H1 (cell line): ENCODE measurements around the gene SGPP2. TPM values are rescaled to one million over a fixed set of nuclear protein-coding genes. Genes with fewer than 3 reads are reported as not detected.
A peak's percentile ranks its signal among the peaks of the same experiment; 100 is the strongest.

Source experiments
- CTCF ChIA-PET: fragments of 300-600 bp; sonication (Branson Sonifier 250); formaldehyde crosslinking; loops from one replicate; lab custom pipeline; 2021; ENCODE audit not compliant: partially characterized antibody; lab: Charles Lee
- POLR2A ChIA-PET: fragments of 300-600 bp; sonication (Branson Sonifier 250); formaldehyde crosslinking; loops from one replicate; lab custom pipeline; 2021; ENCODE audit warnings: inconsistent platforms; ENCODE audit not compliant: partially characterized antibody; lab: Charles Lee
- DNase-seq, 2 experiments: peaks; one replicate each; pipeline versions ENCODE4 v3.0.0 to v3.0.0-alpha.2; 2010 to 2022; ENCODE audit warnings: low spot score in 2 of 2, low read depth in 1 of 2, mixed read lengths in 1 of 2
- FAIRE-seq: peaks from 2 replicates; lab custom pipeline; 2011; peaks lifted over from hg19 to GRCh38; lab: Jason Lieb, UNC
- H2AFZ ChIP-seq: 2 replicates; pipeline ENCODE4 v1.8.1; 2012; ENCODE audit warnings: low read length, inconsistent platforms
- H2AK5ac ChIP-seq: 2 replicates; pipeline ENCODE4 v1.6.1; 2013; ENCODE audit warnings: low read depth, low read length
- H2BK120ac ChIP-seq: replicated peaks from 2 replicates; pipeline ENCODE3; 2013; ENCODE audit warnings: low read depth, low read length, inconsistent platforms
- H2BK12ac ChIP-seq: 2 replicates; pipeline ENCODE4 v1.6.1; 2013; ENCODE audit warnings: low read depth, low read length
- H2BK15ac ChIP-seq: 2 replicates; pipeline ENCODE4 v1.6.1; 2013; ENCODE audit warnings: low read length
- H2BK20ac ChIP-seq: 2 replicates; pipeline ENCODE4 v1.6.1; 2013; ENCODE audit warnings: low read length
- H2BK5ac ChIP-seq: 2 replicates; pipeline ENCODE4 v1.6.1; 2013; ENCODE audit warnings: low read depth, low read length
- H3K14ac ChIP-seq: 2 replicates; pipeline ENCODE4 v1.6.1; 2013; ENCODE audit warnings: inconsistent platforms; ENCODE audit not compliant: insufficient read length
- H3K18ac ChIP-seq: 2 replicates; pipeline ENCODE4 v1.6.1; 2013; ENCODE audit warnings: low read length; ENCODE audit errors: extremely low read depth
- H3K23ac ChIP-seq: 2 replicates; pipeline ENCODE4 v1.6.1; 2013; ENCODE audit warnings: inconsistent platforms; ENCODE audit not compliant: insufficient read length
- H3K23me2 ChIP-seq: 2 replicates; pipeline ENCODE4 v1.6.1; 2013; ENCODE audit warnings: low read depth, low read length
- H3K27ac ChIP-seq: 2 replicates; pipeline ENCODE4 v1.6.1; 2011; ENCODE audit warnings: low read depth, low read length, inconsistent platforms
- H3K27me3 ChIP-seq, 4 experiments: replicated peaks in 1 of 4; 1 replicate in 1 of 4; 2 replicates in 3 of 4; pipeline versions ENCODE4 v1.6.1 to v1.8.1; 2011 to 2013; ENCODE audit warnings: low read length in 3 of 4, mild to moderate bottlenecking in 3 of 4, inconsistent platforms in 2 of 4, mixed read lengths in 2 of 4, moderate library complexity in 1 of 4; ENCODE audit not compliant: control insufficient read depth in 3 of 4, insufficient read depth in 3 of 4; ENCODE audit errors: extremely low read depth in 1 of 4
- H3K36me3 ChIP-seq, 4 experiments: 2 replicates each; pipeline versions ENCODE4 v1.6.1 to v1.8.1; 2011 to 2013; ENCODE audit warnings: mild to moderate bottlenecking in 4 of 4, low read length in 3 of 4, moderate library complexity in 2 of 4, control low read depth in 1 of 4, inconsistent platforms in 1 of 4; ENCODE audit not compliant: insufficient read depth in 4 of 4, control insufficient read depth in 2 of 4
- H3K4ac ChIP-seq: replicated peaks from 2 replicates; pipeline ENCODE3; 2013; ENCODE audit warnings: low read length, low read depth, mixed read lengths, inconsistent platforms; ENCODE audit not compliant: insufficient read length
- H3K4me1 ChIP-seq, 4 experiments: replicated peaks in 1 of 4; 1 replicate in 1 of 4; 2 replicates in 3 of 4; pipeline versions ENCODE4 v1.6.1 to v1.8.1; 2011 to 2013; ENCODE audit warnings: low read length in 3 of 4, inconsistent platforms in 2 of 4, mixed read lengths in 1 of 4; ENCODE audit not compliant: insufficient read depth in 4 of 4, control insufficient read depth in 3 of 4
- H3K4me2 ChIP-seq, 2 experiments: 2 replicates each; pipeline versions ENCODE4 v1.6.1 to v1.8.1; 2011 to 2013; ENCODE audit warnings: low read depth in 2 of 2, low read length in 2 of 2, control low read depth in 1 of 2, inconsistent platforms in 1 of 2, mild to moderate bottlenecking in 1 of 2; ENCODE audit not compliant: insufficient read depth in 1 of 2
- H3K4me3 ChIP-seq, 4 experiments: fragments of 200-600, 300-600 bp in 1 of 4; sonication (generic), shearing (Covaris generic), sonication (Bioruptor Twin) in 1 of 4; 2 replicates each; pipeline versions ENCODE4 v1.5.1 to v1.8.1; 2011 to 2016; ENCODE audit warnings: low read length in 4 of 4, low read depth in 3 of 4, control low read depth in 2 of 4, inconsistent platforms in 2 of 4, mild to moderate bottlenecking in 2 of 4, mixed read lengths in 1 of 4, moderate library complexity in 1 of 4; ENCODE audit not compliant: insufficient read depth in 2 of 4; ENCODE audit errors: extremely low read depth in 1 of 4
- H3K56ac ChIP-seq: replicated peaks from 2 replicates; pipeline ENCODE3; 2013; ENCODE audit warnings: low read depth, mild to moderate bottlenecking, mixed read lengths, low read length, inconsistent platforms; ENCODE audit not compliant: insufficient read length
- H3K79me1 ChIP-seq: 2 replicates; pipeline ENCODE4 v1.6.1; 2013; ENCODE audit warnings: low read depth, low read length, control low read depth
- H3K79me2 ChIP-seq, 2 experiments: 2 replicates each; pipeline versions ENCODE4 v1.6.1 to v1.8.1; 2012 to 2013; ENCODE audit warnings: low read length in 2 of 2, mild to moderate bottlenecking in 2 of 2, inconsistent platforms in 1 of 2; ENCODE audit not compliant: insufficient read depth in 2 of 2, control insufficient read depth in 1 of 2
- H3K9ac ChIP-seq, 4 experiments: replicated peaks in 1 of 4; 1 replicate in 1 of 4; 2 replicates in 3 of 4; pipeline versions ENCODE4 v1.6.1 to v1.8.1; 2011 to 2013; ENCODE audit warnings: low read depth in 3 of 4, low read length in 3 of 4, control low read depth in 2 of 4, mild to moderate bottlenecking in 2 of 4, moderate library complexity in 2 of 4, inconsistent platforms in 1 of 4; ENCODE audit errors: extremely low read depth in 1 of 4
- H3K9me3 ChIP-seq, 2 experiments: 2 replicates each; pipeline versions ENCODE4 v1.6.1 to v1.8.1; 2012 to 2013; ENCODE audit warnings: mild to moderate bottlenecking in 2 of 2, moderate library complexity in 2 of 2, control low read depth in 1 of 2, inconsistent platforms in 1 of 2, low read depth in 1 of 2, low read length in 1 of 2, mixed read lengths in 1 of 2; ENCODE audit not compliant: insufficient read depth in 2 of 2
- H4K20me1 ChIP-seq, 2 experiments: replicated peaks in 1 of 2; 2 replicates each; pipeline versions ENCODE3 to v1.8.1; 2011 to 2013; ENCODE audit warnings: inconsistent platforms in 2 of 2, low read length in 2 of 2, mild to moderate bottlenecking in 1 of 2; ENCODE audit not compliant: insufficient read depth in 2 of 2, control insufficient read depth in 1 of 2
- H4K5ac ChIP-seq: 2 replicates; pipeline ENCODE4 v1.6.1; 2013; ENCODE audit warnings: low read length, low read depth, mixed read lengths, inconsistent platforms; ENCODE audit not compliant: insufficient read length
- H4K8ac ChIP-seq: 2 replicates; pipeline ENCODE4 v1.8.0; 2013; ENCODE audit warnings: mild to moderate bottlenecking, moderate library complexity, low read length, inconsistent platforms; ENCODE audit not compliant: insufficient read depth; ENCODE audit errors: extremely low read depth
- H4K91ac ChIP-seq: replicated peaks from 2 replicates; pipeline ENCODE3; 2013; ENCODE audit warnings: low read length, mixed read lengths, inconsistent platforms; ENCODE audit not compliant: insufficient read length
- CBX5 ChIP-seq: fragments of 300-800, 300-1000 bp; sonication (generic); IDR thresholded peaks from 2 replicates; pipeline ENCODE4 v1.7.1; 2016; ENCODE audit warnings: antibody characterized with exemption, low read length, low read depth
- RFX5 ChIP-seq: IDR thresholded peaks from 2 replicates; pipeline ENCODE4 v1.6.1; 2011; ENCODE audit warnings: low read depth, low read length, improper control_type of control experiment, borderline replicate concordance
- WGBS, 2 experiments: shearing (Covaris generic) in 1 of 2; methylation state at CpG; one replicate each; pipeline versions ENCODE4 v1.1.6 to v1.1.7; 2013 to 2015; ENCODE audit warnings: low lambda C conversion rate in 2 of 2, mixed read lengths in 2 of 2, inconsistent platforms in 1 of 2, low coverage in 1 of 2, missing lambda C conversion rate in 1 of 2; ENCODE audit not compliant: insufficient replicate concordance in 2 of 2, insufficient coverage in 1 of 2, insufficient read length in 1 of 2; ENCODE audit errors: extremely low coverage in 1 of 2, missing lambda C conversion rate in 1 of 2; 5-methylcytosine and 5-hydroxymethylcytosine counted together
- polyA plus RNA-seq, 7 experiments: library from polyadenylated mRNA; depleted of rRNA in 3 of 7; stranded (reverse) in 5 of 7; unstranded in 2 of 7; fragments of >200 nt in 5 of 7; fragments of 200-250 nt in 2 of 7; gene quantifications; 1 replicate in 5 of 7; 2 replicates in 1 of 7; 4 replicates in 1 of 7; pipeline versions ENCODE4 v1.2.1 to v1.2.3, GENCODE V29; 2011 to 2013; ENCODE audit warnings: missing spikeins in 2 of 7, mixed read lengths in 2 of 7
- total RNA-seq: library from RNA; stranded (reverse); fragmentation: NEBNext Ultra II Directional; extraction: Animal tissue kit (Norgen Biotek cat#: 25700); gene quantifications from 2 replicates; pipeline ENCODE4 v1.2.1, GENCODE V29; 2021
- TF ChIP-seq, protein P1 (sequence below): IDR thresholded peaks from 2 replicates; pipeline ENCODE4 v1.6.1; 2011; ENCODE audit warnings: low read length, improper control_type of control experiment
- TF ChIP-seq, protein P2 (sequence below): IDR thresholded peaks from 2 replicates; pipeline ENCODE4 v1.6.1; 2012; ENCODE audit warnings: low read length, inconsistent platforms

SGPP2 gene
- total and polyA plus RNA-seq, 2 of the 8 experiments (the other 6 are each of a cell fraction or from before 2014, with no cell fraction given), result 0.29 TPM; not detected in 1

DNA sequence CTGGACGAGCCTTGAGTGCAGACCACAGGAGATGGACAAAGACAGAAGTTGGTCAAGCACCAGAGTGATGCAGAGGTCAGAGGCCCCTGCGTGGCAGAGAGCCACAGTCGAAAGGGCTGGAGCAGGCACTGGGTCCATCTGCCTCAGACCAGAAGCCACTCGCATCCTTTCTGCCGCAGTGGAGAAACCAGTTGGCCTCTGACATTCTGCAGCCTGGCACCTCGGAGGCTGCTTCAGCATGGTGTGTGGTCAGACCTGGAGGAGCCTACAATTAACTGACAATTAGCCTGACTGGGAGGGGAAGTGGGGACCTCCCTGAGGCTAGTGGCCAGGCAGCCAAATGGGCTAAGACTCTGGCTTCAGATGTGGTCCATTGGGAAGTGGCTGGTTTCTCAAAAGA is 111.1 kb downstream of the SGPP2 start:
- no peak overlapping the region for H3K4ac ChIP-seq
- FAIRE-seq, result no peak

More for the DNA sequence above, 111.1 kb downstream of the SGPP2 start:
- 84% methylated on average over 6 of the region's 6 CpGs; no CpG with 5 or more reads in 1 of the 2 experiments for WGBS, 2 experiments
- Histone ChIP-seq H3K23ac (no peak overlapping the region), H3K14ac (no peak overlapping the region), H3K18ac (no peak overlapping the region), H4K20me1 (no peaks in the 10 kb centered on the region), H2AFZ (0 out of 2 replicates have a peak overlapping the region, but pooled peaks have one; percentile 17), H2BK12ac (no peak overlapping the region), H2AK5ac (no peak overlapping the region), H4K5ac (no peak overlapping the region), H2BK120ac (no peak overlapping the region), H4K8ac (no peak overlapping the region), H3K56ac (no peak overlapping the region), H3K23me2 (no peaks in the 10 kb centered on the region), H2BK15ac (no peak overlapping the region), H3K4me3 (no peak overlapping the region), H3K27me3 (no peaks in the 10 kb centered on the region), H3K4me2 (no peak overlapping the region), H3K36me3 (no peaks in the 10 kb centered on the region), H3K79me2 (no peaks in the 10 kb centered on the region), H4K91ac (no peak overlapping the region), H3K4me1 (peaks cover 0 to 2% (median 0%) of the 10 kb centered on the region in 4 experiments; a peak in 2 of 7 replicates), H3K9me3 (no peaks in the 10 kb centered on the region; a peak in 1 of 4 replicates), H3K9ac (no peak overlapping the region), H3K27ac (no peak overlapping the region), H2BK5ac (no peak overlapping the region), H2BK20ac (no peak overlapping the region), H3K79me1 (no peaks in the 10 kb centered on the region)
- POLR2A ChIA-PET, result interaction anchor here (1.2 kb wide), 1 partner anchor 16 kb away, joined by 3 read pairs; no protein-coding TSS in a partner anchor
- TF ChIP-seq CBX5 (no peak), RFX5 (no peak)
- TF ChIP-seq, protein P1, sequence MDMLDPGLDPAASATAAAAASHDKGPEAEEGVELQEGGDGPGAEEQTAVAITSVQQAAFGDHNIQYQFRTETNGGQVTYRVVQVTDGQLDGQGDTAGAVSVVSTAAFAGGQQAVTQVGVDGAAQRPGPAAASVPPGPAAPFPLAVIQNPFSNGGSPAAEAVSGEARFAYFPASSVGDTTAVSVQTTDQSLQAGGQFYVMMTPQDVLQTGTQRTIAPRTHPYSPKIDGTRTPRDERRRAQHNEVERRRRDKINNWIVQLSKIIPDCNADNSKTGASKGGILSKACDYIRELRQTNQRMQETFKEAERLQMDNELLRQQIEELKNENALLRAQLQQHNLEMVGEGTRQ, result no peak
- TF ChIP-seq, protein P2, sequence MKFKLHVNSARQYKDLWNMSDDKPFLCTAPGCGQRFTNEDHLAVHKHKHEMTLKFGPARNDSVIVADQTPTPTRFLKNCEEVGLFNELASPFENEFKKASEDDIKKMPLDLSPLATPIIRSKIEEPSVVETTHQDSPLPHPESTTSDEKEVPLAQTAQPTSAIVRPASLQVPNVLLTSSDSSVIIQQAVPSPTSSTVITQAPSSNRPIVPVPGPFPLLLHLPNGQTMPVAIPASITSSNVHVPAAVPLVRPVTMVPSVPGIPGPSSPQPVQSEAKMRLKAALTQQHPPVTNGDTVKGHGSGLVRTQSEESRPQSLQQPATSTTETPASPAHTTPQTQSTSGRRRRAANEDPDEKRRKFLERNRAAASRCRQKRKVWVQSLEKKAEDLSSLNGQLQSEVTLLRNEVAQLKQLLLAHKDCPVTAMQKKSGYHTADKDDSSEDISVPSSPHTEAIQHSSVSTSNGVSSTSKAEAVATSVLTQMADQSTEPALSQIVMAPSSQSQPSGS, result no peak
- CTCF ChIA-PET, result interaction anchor here (1.6 kb wide), 1 partner anchor 29 kb away, joined by 4 read pairs; no protein-coding TSS in a partner anchor
- no peak for DNase-seq
